ENCODE measurements around the gene PDE2A.

Gene PDE2A

GRCh38 chr11:72716788-72717435, 42.7 kb upstream of the PDE2A start (continued):
- TF ChIP-seq, protein P1, sequence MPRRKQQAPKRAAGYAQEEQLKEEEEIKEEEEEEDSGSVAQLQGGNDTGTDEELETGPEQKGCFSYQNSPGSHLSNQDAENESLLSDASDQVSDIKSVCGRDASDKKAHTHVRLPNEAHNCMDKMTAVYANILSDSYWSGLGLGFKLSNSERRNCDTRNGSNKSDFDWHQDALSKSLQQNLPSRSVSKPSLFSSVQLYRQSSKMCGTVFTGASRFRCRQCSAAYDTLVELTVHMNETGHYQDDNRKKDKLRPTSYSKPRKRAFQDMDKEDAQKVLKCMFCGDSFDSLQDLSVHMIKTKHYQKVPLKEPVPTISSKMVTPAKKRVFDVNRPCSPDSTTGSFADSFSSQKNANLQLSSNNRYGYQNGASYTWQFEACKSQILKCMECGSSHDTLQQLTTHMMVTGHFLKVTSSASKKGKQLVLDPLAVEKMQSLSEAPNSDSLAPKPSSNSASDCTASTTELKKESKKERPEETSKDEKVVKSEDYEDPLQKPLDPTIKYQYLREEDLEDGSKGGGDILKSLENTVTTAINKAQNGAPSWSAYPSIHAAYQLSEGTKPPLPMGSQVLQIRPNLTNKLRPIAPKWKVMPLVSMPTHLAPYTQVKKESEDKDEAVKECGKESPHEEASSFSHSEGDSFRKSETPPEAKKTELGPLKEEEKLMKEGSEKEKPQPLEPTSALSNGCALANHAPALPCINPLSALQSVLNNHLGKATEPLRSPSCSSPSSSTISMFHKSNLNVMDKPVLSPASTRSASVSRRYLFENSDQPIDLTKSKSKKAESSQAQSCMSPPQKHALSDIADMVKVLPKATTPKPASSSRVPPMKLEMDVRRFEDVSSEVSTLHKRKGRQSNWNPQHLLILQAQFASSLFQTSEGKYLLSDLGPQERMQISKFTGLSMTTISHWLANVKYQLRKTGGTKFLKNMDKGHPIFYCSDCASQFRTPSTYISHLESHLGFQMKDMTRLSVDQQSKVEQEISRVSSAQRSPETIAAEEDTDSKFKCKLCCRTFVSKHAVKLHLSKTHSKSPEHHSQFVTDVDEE (CRISPR knock-in tag; IDR thresholded peaks at IDR 0.05) = no peak
- TF ChIP-seq ZNF8 (CRISPR knock-in tag; IDR thresholded peaks at IDR 0.05) (no peak), PATZ1 (CRISPR knock-in tag; IDR thresholded peaks at IDR 0.05; ENCODE audit: borderline replicate concordance) (no peak), ISL1 (CRISPR knock-in tag; IDR thresholded peaks at IDR 0.05) (no peak), ZNF565 (CRISPR knock-in tag; conservative IDR thresholded peaks at IDR 0.05; ENCODE audit: low read depth) (no peak), OSR1 (CRISPR knock-in tag; IDR thresholded peaks at IDR 0.05) (no peak), TOX (CRISPR knock-in tag; IDR thresholded peaks at IDR 0.05; ENCODE audit: borderline replicate concordance) (no peak), SNAI2 (CRISPR knock-in tag; IDR thresholded peaks at IDR 0.05) (no peak)
- TF ChIP-seq, protein P2, sequence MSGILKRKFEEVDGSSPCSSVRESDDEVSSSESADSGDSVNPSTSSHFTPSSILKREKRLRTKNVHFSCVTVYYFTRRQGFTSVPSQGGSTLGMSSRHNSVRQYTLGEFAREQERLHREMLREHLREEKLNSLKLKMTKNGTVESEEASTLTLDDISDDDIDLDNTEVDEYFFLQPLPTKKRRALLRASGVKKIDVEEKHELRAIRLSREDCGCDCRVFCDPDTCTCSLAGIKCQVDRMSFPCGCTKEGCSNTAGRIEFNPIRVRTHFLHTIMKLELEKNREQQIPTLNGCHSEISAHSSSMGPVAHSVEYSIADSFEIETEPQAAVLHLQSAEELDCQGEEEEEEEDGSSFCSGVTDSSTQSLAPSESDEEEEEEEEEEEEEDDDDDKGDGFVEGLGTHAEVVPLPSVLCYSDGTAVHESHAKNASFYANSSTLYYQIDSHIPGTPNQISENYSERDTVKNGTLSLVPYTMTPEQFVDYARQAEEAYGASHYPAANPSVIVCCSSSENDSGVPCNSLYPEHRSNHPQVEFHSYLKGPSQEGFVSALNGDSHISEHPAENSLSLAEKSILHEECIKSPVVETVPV (CRISPR knock-in tag; IDR thresholded peaks at IDR 0.05) = no peak

DNA sequence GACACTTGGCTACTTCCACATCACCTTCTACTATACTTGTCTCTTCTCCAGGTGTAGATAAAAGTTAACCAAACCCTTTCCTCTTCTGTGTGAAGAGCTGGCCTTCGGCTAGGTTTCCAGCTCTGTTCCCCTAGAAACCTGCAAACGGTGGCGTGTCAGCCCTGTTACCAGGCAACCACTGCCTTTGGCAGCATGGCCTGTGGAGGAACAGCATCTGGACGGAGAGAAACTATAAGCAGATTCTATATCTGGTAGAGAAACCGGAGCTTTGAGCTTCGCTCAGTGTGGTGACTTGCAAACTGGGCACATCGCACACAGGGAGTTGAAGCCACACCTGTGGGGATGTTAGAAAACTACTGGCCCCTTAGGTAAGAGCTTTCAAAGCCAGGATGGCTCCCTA, 42.1 kb upstream of the PDE2A start:
- ATAC-seq = peak; percentile 23; the same call in 2 of the 3 replicates
- no peak for TF ChIP-seq ZC3H10 (CRISPR knock-in tag; IDR thresholded peaks at IDR 0.05)
- no peak for TF ChIP-seq ZFP30 (CRISPR knock-in tag; IDR thresholded peaks at IDR 0.05)
- TF ChIP-seq PATZ1 (CRISPR knock-in tag; IDR thresholded peaks at IDR 0.05; ENCODE audit: borderline replicate concordance) = no peak
- no peak for TF ChIP-seq ZNF565 (CRISPR knock-in tag; conservative IDR thresholded peaks at IDR 0.05; ENCODE audit: low read depth)
- no peak for TF ChIP-seq CREB5 (CRISPR knock-in tag; IDR thresholded peaks at IDR 0.05; ENCODE audit: low read depth)
- TF ChIP-seq PPARA (CRISPR knock-in tag; IDR thresholded peaks at IDR 0.05; ENCODE audit: borderline replicate concordance) = no peak
- no peak for TF ChIP-seq OSR1 (CRISPR knock-in tag; IDR thresholded peaks at IDR 0.05)
- TF ChIP-seq TOX (CRISPR knock-in tag; IDR thresholded peaks at IDR 0.05; ENCODE audit: borderline replicate concordance) = no peak
- TF ChIP-seq, protein P3, sequence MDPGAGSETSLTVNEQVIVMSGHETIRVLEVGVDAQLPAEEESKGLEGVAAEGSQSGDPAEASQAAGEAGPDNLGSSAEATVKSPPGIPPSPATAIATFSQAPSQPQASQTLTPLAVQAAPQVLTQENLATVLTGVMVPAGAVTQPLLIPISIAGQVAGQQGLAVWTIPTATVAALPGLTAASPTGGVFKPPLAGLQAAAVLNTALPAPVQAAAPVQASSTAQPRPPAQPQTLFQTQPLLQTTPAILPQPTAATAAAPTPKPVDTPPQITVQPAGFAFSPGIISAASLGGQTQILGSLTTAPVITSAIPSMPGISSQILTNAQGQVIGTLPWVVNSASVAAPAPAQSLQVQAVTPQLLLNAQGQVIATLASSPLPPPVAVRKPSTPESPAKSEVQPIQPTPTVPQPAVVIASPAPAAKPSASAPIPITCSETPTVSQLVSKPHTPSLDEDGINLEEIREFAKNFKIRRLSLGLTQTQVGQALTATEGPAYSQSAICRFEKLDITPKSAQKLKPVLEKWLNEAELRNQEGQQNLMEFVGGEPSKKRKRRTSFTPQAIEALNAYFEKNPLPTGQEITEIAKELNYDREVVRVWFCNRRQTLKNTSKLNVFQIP (CRISPR knock-in tag; IDR thresholded peaks at IDR 0.05; ENCODE audit: borderline replicate concordance, low read depth) = no peak
- TF ChIP-seq BACH2 (CRISPR knock-in tag; IDR thresholded peaks at IDR 0.05; ENCODE audit: borderline replicate concordance) = no peak
- no peak for TF ChIP-seq ZNF8 (CRISPR knock-in tag; IDR thresholded peaks at IDR 0.05)
- no peak for TF ChIP-seq ESRRG (CRISPR knock-in tag; IDR thresholded peaks at IDR 0.05)

GRCh38 chr11:72712841-72713240, 38.6 kb upstream of the PDE2A start:
- ATAC-seq = no peak
- TF ChIP-seq ZFP3 (CRISPR knock-in tag; IDR thresholded peaks at IDR 0.05) (no peak), ZNF70 (CRISPR knock-in tag; IDR thresholded peaks at IDR 0.05) (no peak), GLIS3 (CRISPR knock-in tag; IDR thresholded peaks at IDR 0.05) (no peak), ZNF565 (CRISPR knock-in tag; conservative IDR thresholded peaks at IDR 0.05; ENCODE audit: low read depth) (no peak), ESRRG (CRISPR knock-in tag; IDR thresholded peaks at IDR 0.05) (no peak), CREB5 (CRISPR knock-in tag; IDR thresholded peaks at IDR 0.05; ENCODE audit: low read depth) (no peak), OSR1 (CRISPR knock-in tag; IDR thresholded peaks at IDR 0.05) (no peak), TOX (CRISPR knock-in tag; IDR thresholded peaks at IDR 0.05; ENCODE audit: borderline replicate concordance) (no peak), TCF4 (CRISPR knock-in tag; IDR thresholded peaks at IDR 0.05; ENCODE audit: borderline replicate concordance) (no peak), SNAI2 (CRISPR knock-in tag; IDR thresholded peaks at IDR 0.05) (no peak), ZC3H10 (CRISPR knock-in tag; IDR thresholded peaks at IDR 0.05) (no peak)
- TF ChIP-seq, protein P3 (CRISPR knock-in tag; IDR thresholded peaks at IDR 0.05; ENCODE audit: borderline replicate concordance, low read depth) = no peak

Measured in SK-N-SH treated with all-trans-retinoic acid at 6 μM for 48 hours (cell line).